Activated CD4-positive, CD25-positive, alpha-beta regulatory T cell treated with anti-CD3 and anti-CD28 coated beads, Interleukin-2, amount 50 U/mL, for 16 hours (primary cell): ENCODE data around the gene HIGD1A.
"Not testable (repeated sequence)": the region's sequence is repeated elsewhere in the genome, so short reads cannot be mapped to it uniquely, and the experiment has no call there.

Experiments
- DNase-seq: peaks from one replicate; pipeline ENCODE4 v3.0.0-alpha.2; 2020; ENCODE audit warnings: low read depth, low spot score

HIGD1A gene

GRCh38 chr3:42829083-42829627, 24.9 kb upstream of the HIGD1A start:
- no peak for DNase-seq

- DNase-seq: no peak
These were observed 23.4 kb upstream of the HIGD1A start for GRCh38 chr3:42827654-42828053.

GRCh38 chr3:42827023-42827422, 22.7 kb upstream of the HIGD1A start:
- no peak for DNase-seq

DNA sequence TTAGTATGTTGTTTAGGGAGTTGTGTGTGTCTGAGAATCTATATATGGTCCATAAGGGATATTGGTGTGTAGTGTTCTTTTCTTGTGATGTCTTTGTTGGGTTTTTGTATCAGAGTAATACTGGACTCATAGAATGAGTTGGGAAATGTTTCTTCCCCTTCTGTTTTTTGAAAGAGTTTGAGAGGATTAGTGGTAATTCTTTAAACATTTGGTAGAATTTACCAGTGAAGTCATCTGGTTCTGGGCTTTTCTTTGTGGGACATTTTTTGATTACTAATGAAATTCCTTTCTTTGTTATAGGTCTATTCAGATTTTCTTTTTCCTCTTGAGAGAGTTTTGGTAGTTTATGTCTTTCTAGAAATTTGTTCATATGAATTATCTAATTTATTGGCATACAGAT, 21.9 kb upstream of the HIGD1A start:
- no peak for DNase-seq

GRCh38 chr3:42823351-42823750, 19.1 kb upstream of the HIGD1A start:
- DNase-seq: no peak

- DNase-seq: no peak
These were observed 18.5 kb upstream of the HIGD1A start for GRCh38 chr3:42822828-42823227.

DNA sequence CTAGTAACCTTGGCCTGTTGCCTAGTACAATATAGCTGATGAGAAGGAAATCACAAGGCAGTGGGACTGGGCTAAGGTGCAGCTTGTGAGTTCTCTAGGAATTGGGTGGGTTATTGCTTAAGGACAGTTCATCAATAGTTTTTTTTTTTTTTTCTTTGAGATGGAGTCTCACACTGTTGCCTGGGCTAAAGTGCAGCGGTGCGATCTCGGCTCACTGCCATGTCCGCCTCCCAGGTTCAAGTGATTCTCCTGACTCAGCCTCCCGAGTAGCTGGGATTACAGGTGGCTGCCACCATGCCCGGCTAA, 16.4 kb upstream of the HIGD1A start:
- DNase-seq: no peak

DNA sequence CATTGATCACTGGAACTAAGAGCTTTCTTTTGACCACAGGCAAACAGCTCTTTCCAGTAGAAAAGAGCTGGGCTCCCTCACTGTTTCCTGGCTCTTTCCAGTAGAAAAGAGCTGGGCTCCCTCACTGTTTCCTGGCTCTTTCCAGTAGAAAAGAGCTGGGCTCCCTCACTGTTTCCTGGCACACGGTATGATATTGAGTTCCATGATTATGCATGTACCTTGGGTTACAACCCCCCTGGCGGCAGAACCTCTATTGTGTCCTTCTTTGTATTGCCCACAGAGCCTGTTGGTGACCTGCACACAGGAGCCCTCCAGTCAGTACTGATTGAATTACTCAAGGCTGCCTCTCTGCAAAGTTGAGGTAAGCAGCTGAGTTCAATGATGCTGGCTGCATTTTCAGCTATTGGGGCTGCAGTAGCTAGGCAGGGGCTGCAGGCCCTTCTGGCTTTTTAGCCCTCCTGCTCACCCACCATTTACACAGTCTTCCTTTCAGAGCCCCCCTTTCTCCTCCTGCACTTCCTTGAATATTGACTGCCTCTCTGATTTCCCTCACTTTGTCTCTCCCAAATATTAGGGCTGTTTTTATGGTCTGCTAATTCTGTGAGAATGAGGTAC, 15.2 kb upstream of the HIGD1A start:
- DNase-seq: no peak

DNA sequence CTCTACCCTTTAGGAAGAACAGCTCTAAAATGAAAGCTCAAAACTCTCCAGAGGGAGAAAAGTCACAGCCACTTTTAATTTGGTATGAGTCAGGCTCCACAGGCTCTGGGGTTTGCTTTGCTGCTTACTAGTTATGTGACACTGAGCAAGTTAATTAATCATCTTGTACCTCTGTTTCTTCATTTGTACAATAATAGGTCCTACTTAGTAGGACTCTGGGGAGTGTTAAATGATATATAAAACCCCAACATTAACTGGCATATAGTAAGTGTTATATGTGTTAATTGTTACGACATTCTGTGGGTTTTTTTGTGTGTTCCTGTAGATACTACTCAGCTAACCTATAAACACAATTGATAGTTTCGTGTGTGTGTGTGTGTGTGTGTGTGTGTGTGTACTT, 11.5 kb upstream of the HIGD1A start:
- DNase-seq: no peak

DNA sequence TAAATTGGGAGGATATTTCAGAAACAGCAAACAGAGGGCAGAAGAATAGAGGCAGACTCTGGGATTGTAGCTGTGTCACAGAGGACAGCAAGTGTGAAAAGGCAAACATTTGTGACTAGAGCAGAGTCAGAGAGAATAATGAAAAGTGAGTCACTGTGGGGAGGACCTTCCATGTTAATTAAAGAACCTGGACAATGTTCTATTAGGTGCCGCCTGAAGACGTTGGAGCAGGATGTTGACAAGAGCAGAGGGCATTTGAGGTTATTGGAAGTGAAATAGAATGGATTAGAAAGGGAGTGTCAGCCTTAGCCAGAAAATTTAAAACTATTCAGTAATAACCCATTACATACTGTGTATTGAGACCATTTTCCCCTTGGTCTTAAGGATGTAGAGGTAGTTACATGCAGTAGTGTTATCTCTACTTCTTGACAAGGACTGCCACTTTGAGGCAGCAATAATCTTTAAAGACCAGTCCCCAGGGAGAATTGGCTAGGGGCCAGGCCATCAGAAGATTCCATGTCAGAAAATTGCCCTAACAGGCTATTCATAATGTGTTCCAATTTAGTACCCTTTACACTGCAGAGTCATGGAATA, 10.7 kb upstream of the HIGD1A start:
- no peak for DNase-seq

DNA sequence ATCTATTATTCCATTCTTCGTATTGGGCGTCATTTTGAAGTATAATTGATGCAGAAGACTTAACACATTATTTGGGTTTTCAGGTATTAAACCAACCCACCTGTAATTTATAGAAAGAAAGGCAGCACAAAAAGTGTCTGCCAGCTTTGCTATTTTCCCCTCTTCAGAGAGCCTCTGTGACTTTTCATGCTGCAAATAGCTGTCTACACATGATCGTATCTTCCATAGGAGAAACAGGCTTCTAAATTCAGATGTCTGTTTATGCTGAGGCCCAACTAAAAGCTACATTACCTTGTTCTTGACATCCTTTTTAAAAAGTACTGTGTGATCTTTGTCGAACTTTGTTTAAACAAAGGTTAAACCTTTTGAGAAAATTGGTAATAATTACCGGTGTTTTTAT, 10.0 kb upstream of the HIGD1A start:
- no peak for DNase-seq

DNA sequence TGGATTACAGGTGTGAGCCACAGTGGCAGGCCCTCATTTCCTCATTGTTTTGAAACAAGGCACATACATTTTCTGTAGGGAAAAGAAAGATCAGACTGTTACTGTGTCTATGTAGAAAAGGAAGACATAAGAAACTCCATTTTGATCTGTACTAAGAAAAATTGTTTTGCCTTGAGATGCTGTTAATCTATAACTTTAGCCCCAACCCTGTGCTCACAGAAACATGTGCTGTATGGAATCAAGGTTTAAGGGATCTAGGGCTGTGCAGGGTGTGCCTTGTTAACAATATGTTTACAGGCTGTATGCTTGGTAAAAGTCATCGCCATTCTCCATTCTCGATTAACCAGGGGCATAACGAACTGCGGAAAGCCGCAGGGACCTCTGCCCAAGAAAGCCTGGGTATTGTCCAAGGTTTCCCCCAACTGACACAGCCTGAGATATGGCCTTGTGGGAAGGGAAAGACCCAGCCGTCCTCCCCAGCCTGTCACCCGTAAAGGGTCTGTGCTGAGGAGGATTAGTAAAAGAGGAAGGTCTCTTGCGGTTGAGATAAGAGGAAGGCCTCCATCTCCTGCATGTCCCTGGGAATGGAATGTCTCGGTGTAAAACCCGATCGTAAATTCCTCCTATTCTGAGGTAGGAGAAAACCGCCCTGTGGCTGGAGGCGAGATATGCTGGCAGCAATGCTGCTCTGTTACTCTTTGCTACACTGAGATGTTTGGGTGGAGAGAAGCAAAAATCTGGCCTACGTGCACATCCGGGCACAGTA, 7.0 kb upstream of the HIGD1A start:
- not testable (repeated sequence) for DNase-seq

DNA sequence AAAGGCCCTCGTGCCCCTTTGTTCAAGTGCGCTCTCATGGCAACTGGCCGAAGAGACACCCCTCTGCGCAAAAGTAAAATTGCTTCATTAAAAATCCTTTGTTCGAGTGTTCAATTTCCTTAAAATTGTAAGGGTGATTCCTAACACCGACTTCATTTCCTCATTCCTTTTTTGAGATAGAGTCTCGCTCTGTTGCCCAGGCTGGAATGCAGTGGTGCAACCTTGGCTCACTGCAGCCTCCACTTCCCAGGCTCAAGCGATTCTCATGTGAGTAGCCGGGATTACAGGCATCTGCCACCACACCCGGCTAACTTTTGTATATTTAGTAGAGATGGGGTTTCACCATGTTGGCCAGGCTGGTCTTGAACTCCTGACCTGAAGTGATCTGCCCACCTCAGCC, 6.4 kb upstream of the HIGD1A start:
- not testable (repeated sequence) for DNase-seq

DNA sequence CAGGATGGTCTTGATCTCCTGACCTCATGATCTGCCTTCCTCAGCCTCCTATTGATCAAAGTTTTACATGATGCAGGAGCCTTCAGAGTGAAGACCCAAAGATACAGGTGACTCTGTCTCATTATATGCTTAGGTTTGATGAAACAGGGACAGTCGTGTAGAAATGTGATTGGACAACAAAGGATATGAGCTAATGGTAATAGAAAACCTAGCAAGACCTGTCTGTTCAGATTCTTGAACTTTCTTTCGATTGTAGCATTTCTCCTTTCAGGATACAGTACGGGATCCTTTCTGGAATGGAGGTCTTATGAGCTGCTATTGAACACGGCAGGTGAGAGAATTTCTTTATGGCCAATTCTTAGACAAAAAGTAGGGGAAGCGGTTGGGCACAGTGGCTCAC, 4.9 kb upstream of the HIGD1A start, which contains the start of gene ACKR2:
TSS of gene ACKR2 (plus strand) at position 244 of the 400 bp plus-strand sequence. CDS start 55,058 bp downstream, outside the sequence.
- DNase-seq: no peak

- no peak for DNase-seq
These were observed 3.6 kb upstream of the HIGD1A start for GRCh38 chr3:42807929-42808328.

DNA sequence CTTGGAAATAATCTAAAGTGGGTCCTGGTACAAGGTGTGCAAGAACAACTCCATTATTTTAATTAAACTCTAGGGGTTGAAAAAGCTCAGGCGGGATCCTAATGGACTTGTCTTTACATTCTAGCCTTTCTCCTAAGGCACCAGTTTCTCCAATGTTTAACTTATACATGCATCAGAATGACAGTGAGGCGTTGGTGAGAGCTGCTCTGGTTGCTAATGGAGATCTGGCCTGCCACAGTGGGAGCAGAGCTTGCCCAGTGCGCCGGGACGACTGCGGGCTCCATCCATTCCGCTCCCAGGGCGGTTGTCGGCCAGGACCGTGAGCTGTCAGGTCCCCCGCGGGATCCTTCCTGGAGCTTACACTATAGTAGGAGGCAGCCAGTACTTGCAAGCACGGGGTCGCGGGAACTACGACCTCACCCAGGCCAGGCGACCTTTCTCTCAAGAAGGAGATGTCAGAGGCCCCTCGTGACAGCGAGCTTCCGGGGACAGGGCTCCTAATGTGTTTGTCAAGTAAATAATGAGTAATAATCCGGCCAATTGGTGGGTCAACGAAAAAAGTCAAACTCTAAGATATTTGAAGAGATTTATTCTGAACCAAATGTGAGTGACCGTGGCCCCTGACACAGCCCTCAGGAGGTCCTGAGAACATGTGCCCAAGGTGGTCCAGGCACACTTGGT, 991 bp upstream of the HIGD1A start:
- no peak for DNase-seq

DNA sequence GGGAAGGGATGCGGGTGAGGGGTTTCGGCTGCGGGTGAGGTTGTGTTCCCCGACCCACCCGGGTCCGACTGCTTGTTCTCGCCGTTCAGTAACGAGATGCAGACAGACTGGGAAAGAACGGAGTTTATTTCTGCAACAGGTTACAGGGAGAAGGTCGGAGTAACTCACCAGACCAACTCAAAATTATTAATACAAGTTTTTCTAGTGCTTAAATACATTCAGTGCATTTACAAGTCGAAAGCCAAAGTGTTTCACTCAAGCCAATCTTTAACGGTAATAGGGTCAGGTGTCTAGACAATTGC, 492 bp upstream of the HIGD1A start:
- no peak for DNase-seq

- no peak for DNase-seq
These were observed 730 bp downstream of the HIGD1A start for GRCh38 chr3:42803414-42804105.

GRCh38 chr3:42802876-42803413, 1.3 kb downstream of the HIGD1A start:
- no peak for DNase-seq

- DNase-seq: no peak
These were observed 2.5 kb downstream of the HIGD1A start for GRCh38 chr3:42801784-42802183.

DNA sequence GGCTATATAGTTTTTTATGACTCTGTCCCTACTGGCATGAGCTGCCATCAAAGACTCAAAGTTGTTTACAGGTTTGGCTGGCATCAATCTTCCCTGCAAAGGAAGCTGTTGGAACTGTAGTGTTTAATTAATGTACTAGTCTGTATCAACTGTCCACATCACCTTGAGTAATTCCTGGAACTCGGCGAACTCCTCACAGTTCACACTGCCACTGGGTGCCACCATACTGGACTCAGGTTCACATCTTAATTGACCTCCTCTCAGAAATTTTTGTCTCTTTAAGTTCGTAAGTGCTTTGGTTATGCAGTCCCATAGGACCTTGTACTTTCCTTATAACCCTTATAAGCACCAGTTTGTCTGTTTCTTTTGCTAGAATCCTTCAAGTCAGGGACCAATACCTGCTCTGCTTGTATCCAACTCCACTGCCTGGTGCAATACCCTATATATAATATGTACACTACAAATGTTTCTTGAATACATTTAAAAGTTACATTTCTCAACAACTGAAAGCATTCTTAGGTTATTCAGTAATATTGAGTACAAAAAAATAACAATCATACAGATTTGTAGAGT, 3.2 kb downstream of the HIGD1A start:
- DNase-seq: no peak
